ENCODE data around the gene TRIM29. TPM values are rescaled to one million over a fixed set of nuclear protein-coding genes. Genes with fewer than 3 reads are reported as not detected.
A peak's percentile ranks its signal among the peaks of the same experiment; 100 is the strongest.

The TRIM29 gene
- total and polyA plus RNA-seq, 2 donors (not counting 1 experiment from before 2014, with no cell fraction given): not detected

- TF ChIP-seq EZH2 (IDR thresholded peaks at IDR 0.05; ENCODE audit: low read length, missing control alignments) (no peak), CTCF (conservative IDR thresholded peaks at IDR 0.05 in 1 of 2, IDR thresholded peaks at IDR 0.05 in 1 of 2; ENCODE audit: low read depth in 1 of 2, low read length in 2 of 2) (no peak)
- Histone ChIP-seq H3K27ac (ENCODE audit: insufficient read depth, low read length) (no peak overlapping the region), H3K27me3 (ENCODE audit: control insufficient read depth, insufficient read depth, low read length) (peaks cover 51% of the 10 kb centered on the region)
Measured at GRCh38 chr11:120170741-120171261, 32.9 kb upstream of the TRIM29 start.

GRCh38 chr11:120169981-120170698 is 32.2 kb upstream of the TRIM29 start:
- TF ChIP-seq EZH2 (IDR thresholded peaks at IDR 0.05; ENCODE audit: low read length, missing control alignments): no peak
- no peak for TF ChIP-seq CTCF (conservative IDR thresholded peaks at IDR 0.05 in 1 of 2, IDR thresholded peaks at IDR 0.05 in 1 of 2; ENCODE audit: low read depth in 1 of 2, low read length in 2 of 2)
- Histone ChIP-seq H3K79me2 (ENCODE audit: control insufficient read depth, insufficient read depth, low read length) (no peaks in the 10 kb centered on the region), H3K36me3 (ENCODE audit: control insufficient read depth, insufficient read depth, low read length) (no peaks in the 10 kb centered on the region), H3K4me1 (ENCODE audit: control insufficient read depth, extremely low read depth, insufficient read depth, low read length) (peaks cover 2% of the 10 kb centered on the region), H2AFZ (ENCODE audit: low read length) (no peak overlapping the region), H3K4me2 (ENCODE audit: extremely low read depth, insufficient read depth, low read length) (no peak overlapping the region), H3K4me3 (replicated peaks in 1 of 4; ENCODE audit: control extremely low read depth in 1 of 4, insufficient read depth in 1 of 4, low read depth in 3 of 4, low read length in 4 of 4) (no peak overlapping the region), H4K20me1 (ENCODE audit: control insufficient read depth, extremely low read depth, insufficient read depth, low read length) (no peaks in the 10 kb centered on the region), H3K27ac (ENCODE audit: insufficient read depth, low read length) (no peak overlapping the region), H3K27me3 (ENCODE audit: control insufficient read depth, insufficient read depth, low read length) (peaks cover 46% of the 10 kb centered on the region), H3K9ac (ENCODE audit: insufficient read depth, low read length) (no peak overlapping the region), H3K9me3 (ENCODE audit: control insufficient read depth, insufficient read depth, low read depth, low read length) (no peaks in the 10 kb centered on the region)
- no peak for DNase-seq (ENCODE audit: low read depth in 2 of 2)

More at GRCh38 chr11:120170741-120171261, 32.9 kb upstream of the TRIM29 start:
- no peak for DNase-seq (ENCODE audit: low read depth in 2 of 2)
- Histone ChIP-seq H3K36me3 (ENCODE audit: control insufficient read depth, insufficient read depth, low read length) (no peaks in the 10 kb centered on the region), H3K79me2 (ENCODE audit: control insufficient read depth, insufficient read depth, low read length) (no peaks in the 10 kb centered on the region), H3K4me2 (ENCODE audit: extremely low read depth, insufficient read depth, low read length) (no peak overlapping the region), H3K4me1 (ENCODE audit: control insufficient read depth, extremely low read depth, insufficient read depth, low read length) (peaks cover 2% of the 10 kb centered on the region), H3K9me3 (ENCODE audit: control insufficient read depth, insufficient read depth, low read depth, low read length) (no peaks in the 10 kb centered on the region), H2AFZ (ENCODE audit: low read length) (no peak overlapping the region), H3K9ac (ENCODE audit: insufficient read depth, low read length) (no peak overlapping the region), H3K4me3 (replicated peaks in 1 of 4; ENCODE audit: control extremely low read depth in 1 of 4, insufficient read depth in 1 of 4, low read depth in 3 of 4, low read length in 4 of 4) (no peak overlapping the region), H4K20me1 (ENCODE audit: control insufficient read depth, extremely low read depth, insufficient read depth, low read length) (no peaks in the 10 kb centered on the region)

- H3K9me3 ChIP-seq (ENCODE audit: control insufficient read depth, insufficient read depth, low read depth, low read length): no peaks in the 10 kb centered on the region
- peak overlapping the region; percentile 63 for H2AFZ ChIP-seq (ENCODE audit: low read length)
- H3K36me3 ChIP-seq (ENCODE audit: control insufficient read depth, insufficient read depth, low read length): no peaks in the 10 kb centered on the region
- no peaks in the 10 kb centered on the region for H3K79me2 ChIP-seq (ENCODE audit: control insufficient read depth, insufficient read depth, low read length)
- no peak overlapping the region for H3K27ac ChIP-seq (ENCODE audit: insufficient read depth, low read length)
- H3K27me3 ChIP-seq (ENCODE audit: control insufficient read depth, insufficient read depth, low read length): peaks cover 45% of the 10 kb centered on the region
- H3K9ac ChIP-seq (ENCODE audit: insufficient read depth, low read length): peak overlapping the region; percentile 9
- H3K4me3 ChIP-seq (replicated peaks in 1 of 4; ENCODE audit: control extremely low read depth in 1 of 4, insufficient read depth in 1 of 4, low read depth in 3 of 4, low read length in 4 of 4): peak overlapping the region; percentile 52 to 53 (median 52)
- peak overlapping the region; percentile 87 for H3K4me2 ChIP-seq (ENCODE audit: extremely low read depth, insufficient read depth, low read length)
- peak; percentile 49 to 56 for DNase-seq (ENCODE audit: low read depth in 2 of 2)
- peaks cover 2% of the 10 kb centered on the region for H3K4me1 ChIP-seq (ENCODE audit: control insufficient read depth, extremely low read depth, insufficient read depth, low read length)
- TF ChIP-seq EZH2 (IDR thresholded peaks at IDR 0.05; ENCODE audit: low read length, missing control alignments) (no peak), CTCF (conservative IDR thresholded peaks at IDR 0.05 in 1 of 2, IDR thresholded peaks at IDR 0.05 in 1 of 2; ENCODE audit: low read depth in 1 of 2, low read length in 2 of 2) (peak; percentile 35 to 74)
- no peaks in the 10 kb centered on the region for H4K20me1 ChIP-seq (ENCODE audit: control insufficient read depth, extremely low read depth, insufficient read depth, low read length)
Measured at GRCh38 chr11:120168960-120169681, 31.2 kb upstream of the TRIM29 start.
